VCaP (cell line): Measurements from ENCODE around the gene OBP2B.
"Not testable (repeated sequence)": the region's sequence is repeated elsewhere in the genome, so short reads cannot be mapped to it uniquely, and the experiment has no call there.

Experiments used
- H3K27ac ChIP-seq: fragments of 450-650 bp; 2 replicates; pipeline ENCODE4 v1.5.1; 2017
- TF ChIP-seq, protein P1 (sequence below): fragments of 450-650 bp; conservative IDR thresholded peaks from 2 replicates; pipeline ENCODE4 v1.5.1; 2017; ENCODE audit warnings: mild to moderate bottlenecking, moderate library complexity

Gene OBP2B

DNA sequence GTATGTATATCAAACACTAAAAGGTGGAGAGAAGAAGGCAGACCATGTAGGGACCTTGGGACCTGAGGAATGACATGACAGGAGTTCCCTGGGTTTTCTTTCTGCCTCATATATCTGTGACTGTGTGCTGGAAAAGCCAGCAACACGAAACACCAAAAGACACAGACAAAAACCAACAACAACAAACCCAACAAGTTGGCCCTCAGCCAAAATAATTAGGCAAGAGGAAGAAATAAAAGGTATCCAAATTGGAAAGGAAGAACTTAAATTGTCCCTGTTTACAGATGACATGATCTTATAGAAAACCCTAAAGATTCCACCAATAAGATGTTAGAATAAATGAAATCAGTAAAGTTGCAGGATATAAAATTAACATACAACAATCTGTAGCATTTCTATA, 44.2 kb upstream of the OBP2B start:
- H3K27ac ChIP-seq: no peak overlapping the region
- TF ChIP-seq, protein P1, sequence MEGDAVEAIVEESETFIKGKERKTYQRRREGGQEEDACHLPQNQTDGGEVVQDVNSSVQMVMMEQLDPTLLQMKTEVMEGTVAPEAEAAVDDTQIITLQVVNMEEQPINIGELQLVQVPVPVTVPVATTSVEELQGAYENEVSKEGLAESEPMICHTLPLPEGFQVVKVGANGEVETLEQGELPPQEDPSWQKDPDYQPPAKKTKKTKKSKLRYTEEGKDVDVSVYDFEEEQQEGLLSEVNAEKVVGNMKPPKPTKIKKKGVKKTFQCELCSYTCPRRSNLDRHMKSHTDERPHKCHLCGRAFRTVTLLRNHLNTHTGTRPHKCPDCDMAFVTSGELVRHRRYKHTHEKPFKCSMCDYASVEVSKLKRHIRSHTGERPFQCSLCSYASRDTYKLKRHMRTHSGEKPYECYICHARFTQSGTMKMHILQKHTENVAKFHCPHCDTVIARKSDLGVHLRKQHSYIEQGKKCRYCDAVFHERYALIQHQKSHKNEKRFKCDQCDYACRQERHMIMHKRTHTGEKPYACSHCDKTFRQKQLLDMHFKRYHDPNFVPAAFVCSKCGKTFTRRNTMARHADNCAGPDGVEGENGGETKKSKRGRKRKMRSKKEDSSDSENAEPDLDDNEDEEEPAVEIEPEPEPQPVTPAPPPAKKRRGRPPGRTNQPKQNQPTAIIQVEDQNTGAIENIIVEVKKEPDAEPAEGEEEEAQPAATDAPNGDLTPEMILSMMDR: no peak

GRCh38 chr9:133252301-133253020, 43.4 kb upstream of the OBP2B start:
- H3K27ac ChIP-seq: no peak overlapping the region

GRCh38 chr9:133251773-133252172, 42.7 kb upstream of the OBP2B start:
- TF ChIP-seq, protein P1: no peak
- H3K27ac ChIP-seq: no peak overlapping the region

More at GRCh38 chr9:133252301-133253020, 43.4 kb upstream of the OBP2B start:
- TF ChIP-seq, protein P1: no peak

GRCh38 chr9:133251221-133251620, 42.2 kb upstream of the OBP2B start:
- not testable (repeated sequence) for H3K27ac ChIP-seq

GRCh38 chr9:133250741-133251170, 41.7 kb upstream of the OBP2B start:
- H3K27ac ChIP-seq: no peak overlapping the region

GRCh38 chr9:133249337-133249736, 40.3 kb upstream of the OBP2B start:
- TF ChIP-seq, protein P1: no peak
- no peak overlapping the region for H3K27ac ChIP-seq

More at GRCh38 chr9:133250741-133251170, 41.7 kb upstream of the OBP2B start:
- TF ChIP-seq, protein P1: no peak

DNA sequence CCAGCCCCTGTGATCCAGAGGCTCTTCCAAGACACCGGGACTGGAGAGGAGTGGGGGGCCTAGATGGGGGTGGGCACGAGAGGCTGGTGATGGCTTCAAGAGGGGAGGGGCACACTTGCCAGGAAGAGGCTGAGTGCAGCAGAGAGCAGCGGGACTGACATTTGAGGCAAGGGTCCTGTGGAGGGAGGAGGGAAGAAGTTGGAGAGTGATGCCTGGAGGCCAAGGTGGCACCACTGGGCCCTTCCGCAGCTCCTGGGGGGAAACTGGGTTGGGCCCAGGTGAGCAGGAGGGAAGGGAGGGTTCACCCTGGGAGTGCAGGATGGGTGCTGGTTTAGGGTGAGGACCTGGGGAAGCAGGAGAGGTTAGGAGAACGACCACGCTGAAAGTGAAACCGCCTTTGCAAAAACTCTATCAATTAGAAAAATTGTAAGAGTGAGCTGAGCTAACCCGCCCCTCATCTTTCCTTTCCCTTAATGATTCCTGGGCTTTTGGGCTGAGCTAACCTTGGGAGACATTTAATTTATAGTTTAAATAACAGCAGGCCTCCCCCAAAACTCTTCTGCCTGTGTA, 39.8 kb upstream of the OBP2B start:
- H3K27ac ChIP-seq: no peak overlapping the region
- TF ChIP-seq, protein P1: no peak

- H3K27ac ChIP-seq: no peak overlapping the region
- TF ChIP-seq, protein P1: no peak
Measured at GRCh38 chr9:133247632-133248031, 38.6 kb upstream of the OBP2B start.
